ENCODE measurements around the gene HEXB.

GRCh38 chr5:74673011-74673790, 11.8 kb upstream of the HEXB start:
- TF ChIP-seq EZH2 (IDR thresholded peaks at IDR 0.05; ENCODE audit: borderline replicate concordance, low read length) (no peak), CTCF (IDR thresholded peaks at IDR 0.05; ENCODE audit: low read length) (peak; percentile 39; the same call in 1 of the 2 replicates)

Data from OCI-LY1 (cell line).